Medulla oblongata (tissue), 1 donor: ENCODE measurements around the gene DCAF17.
A peak's percentile ranks its signal among the peaks of the same experiment; 100 is the strongest.
"Not testable (repeated sequence)": the region's sequence is repeated elsewhere in the genome, so short reads cannot be mapped to it uniquely, and the experiment has no call there.

Experiments
- DNase-seq: peaks from one replicate; pipeline ENCODE4 v3.0.0-alpha.2; 2015; ENCODE audit errors: extremely low spot score

Gene DCAF17

DNA sequence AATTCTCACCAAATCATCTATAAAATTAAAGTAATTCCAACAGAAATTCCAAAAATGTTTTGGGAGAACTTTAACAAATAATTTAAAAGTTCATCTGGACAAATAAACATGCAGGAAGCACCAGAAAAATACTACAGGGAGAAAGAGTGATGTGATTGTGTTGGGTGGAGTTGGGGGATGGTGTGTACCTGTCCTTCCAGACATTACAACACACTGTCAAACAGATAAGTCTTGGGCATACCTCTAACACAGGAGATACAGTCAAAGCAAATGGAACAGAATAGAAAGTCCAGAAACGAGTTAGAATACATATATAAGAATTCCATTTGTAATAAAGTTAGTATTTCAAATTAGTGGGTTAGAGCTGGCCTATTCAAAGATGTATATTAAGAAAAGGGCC, 22.8 kb upstream of the DCAF17 start:
- DNase-seq: no peak

DNA sequence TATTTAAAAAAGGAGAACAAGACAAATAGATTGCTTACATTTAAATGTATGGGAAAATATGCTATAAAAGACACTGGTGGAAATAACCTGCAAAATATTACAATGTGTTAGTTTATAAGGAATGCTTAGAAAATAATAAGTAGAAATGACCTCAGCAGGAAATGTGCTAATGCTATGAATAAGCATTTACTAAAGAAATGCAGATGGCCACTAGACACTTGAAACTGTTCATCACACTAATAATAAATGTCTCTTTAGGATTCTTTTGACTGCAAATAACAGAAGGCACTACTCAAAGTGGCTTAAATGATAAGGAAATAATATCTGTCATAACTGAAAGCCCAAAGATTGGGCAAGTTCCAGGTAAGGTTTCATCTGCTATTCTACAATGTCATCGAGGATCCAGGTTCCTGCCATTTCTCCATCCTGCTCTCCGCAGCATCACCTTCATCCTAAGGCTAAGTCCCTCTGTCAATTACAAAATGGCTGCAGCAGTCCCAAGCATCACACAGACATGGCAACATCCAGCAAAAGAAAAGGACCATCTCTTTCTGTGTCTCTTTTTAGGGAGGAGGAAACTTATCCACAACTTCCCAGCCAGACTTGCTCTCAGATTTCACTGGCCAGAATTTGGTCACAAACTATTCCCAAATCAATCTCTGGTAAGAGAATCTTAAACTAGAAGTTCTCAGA, 22.1 kb upstream of the DCAF17 start:
- no peak for DNase-seq

DNA sequence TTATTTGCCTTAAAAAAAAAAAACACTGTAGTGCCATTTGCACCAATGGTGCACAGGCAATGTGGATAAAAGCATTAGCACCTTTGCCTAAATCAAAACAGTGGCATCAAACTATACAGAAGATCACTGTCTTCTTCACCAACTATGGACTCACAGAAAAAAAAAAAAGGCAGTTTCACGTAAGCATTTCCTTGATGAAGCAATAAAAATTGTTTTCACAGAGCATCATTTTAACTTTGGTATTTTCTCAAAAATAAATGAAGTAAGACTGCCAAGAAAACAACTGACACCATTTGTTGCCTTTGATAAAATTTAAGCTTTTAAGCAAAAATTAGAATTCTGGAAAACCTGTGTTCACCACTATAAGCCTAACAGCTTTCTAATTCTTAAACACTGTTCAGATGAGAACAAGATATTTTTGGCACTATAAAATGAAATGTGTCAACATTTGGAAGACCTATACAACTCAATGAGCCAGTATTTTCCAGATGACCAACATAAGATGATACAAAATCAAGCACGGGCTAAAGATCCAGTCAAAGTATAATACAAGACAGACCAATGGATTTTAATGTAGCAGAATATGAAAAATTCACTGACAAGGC, 21.4 kb upstream of the DCAF17 start:
- DNase-seq: no peak

DNA sequence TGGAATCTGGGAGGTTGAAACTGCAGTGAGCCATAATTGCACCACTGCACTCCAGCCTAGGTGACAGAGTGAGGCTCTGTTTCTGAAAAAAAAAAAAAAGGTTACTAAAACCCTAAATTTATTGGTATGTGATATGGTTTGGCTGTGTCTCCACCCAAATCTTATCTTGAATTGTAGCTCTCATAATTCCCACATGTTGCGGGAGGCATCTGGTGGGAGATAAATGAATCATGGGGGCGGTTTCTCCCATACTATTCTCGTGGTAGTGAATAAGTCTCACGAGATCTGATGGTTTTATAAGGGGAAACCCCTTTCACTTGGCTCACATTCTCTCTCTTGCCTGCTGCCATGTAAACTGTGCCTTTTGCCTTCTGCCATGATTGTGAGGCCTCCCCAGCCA, 19.4 kb upstream of the DCAF17 start:
- not testable (repeated sequence) for DNase-seq

DNA sequence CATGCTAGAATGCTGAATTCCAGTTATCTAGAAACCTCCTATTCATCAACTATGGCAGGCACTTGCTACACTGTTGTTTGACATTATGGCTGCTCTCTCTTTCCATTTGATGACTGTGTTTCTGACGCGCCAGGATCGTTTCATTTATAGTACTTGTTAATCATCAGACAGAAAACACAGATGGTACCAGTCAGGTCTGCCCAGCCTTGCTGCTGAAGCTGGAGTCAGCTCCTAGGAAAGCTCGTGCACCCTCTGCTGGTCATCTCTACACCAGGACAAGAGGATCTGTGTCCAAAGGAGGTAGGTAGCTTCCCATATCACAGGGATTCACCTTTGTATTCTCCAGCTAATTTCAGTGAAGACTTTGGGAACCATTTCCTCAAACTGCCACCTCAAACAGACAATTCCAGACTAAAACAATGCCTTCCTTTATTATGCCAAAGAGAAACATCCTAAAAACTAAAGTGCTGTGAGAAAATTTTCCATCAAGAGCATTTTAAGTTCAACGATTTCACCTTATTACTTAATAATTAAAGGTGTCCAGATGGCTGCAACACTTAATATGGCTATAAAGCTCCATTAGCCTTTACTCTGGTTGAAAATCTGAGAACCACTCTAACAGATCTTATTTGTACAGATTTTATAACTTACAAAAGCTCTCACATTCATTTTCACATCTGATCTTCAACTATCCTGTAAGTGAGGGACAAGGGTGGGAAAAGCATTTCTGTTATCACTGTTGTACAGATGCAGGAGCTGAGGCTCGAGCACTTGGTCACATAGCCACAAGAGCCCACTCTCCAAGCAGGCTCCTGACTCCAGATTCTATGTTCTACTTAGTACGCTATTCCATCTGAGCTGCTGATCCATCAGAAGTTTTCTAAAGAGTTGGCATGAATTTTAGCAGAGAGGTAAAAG, 17.8 kb upstream of the DCAF17 start:
- DNase-seq: peak; percentile 93

DNA sequence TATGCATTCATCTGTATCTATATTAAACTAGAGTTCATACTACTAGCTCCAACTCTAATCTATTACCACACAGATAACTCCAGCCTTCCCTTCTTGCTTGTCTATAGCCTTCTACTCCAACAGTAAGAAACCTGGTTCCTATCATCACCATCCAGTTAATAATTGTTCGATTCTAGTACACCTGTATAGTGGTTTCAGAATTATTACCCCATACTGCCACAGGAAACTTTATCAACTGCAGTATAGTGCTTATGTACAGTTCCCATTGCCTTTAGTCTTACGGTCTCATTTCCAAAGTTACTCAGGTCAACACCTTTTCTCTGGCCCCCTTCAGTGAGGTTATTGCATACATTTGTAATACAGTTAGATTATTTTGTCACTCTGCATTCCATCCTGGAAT, 14.7 kb upstream of the DCAF17 start:
- no peak for DNase-seq

DNA sequence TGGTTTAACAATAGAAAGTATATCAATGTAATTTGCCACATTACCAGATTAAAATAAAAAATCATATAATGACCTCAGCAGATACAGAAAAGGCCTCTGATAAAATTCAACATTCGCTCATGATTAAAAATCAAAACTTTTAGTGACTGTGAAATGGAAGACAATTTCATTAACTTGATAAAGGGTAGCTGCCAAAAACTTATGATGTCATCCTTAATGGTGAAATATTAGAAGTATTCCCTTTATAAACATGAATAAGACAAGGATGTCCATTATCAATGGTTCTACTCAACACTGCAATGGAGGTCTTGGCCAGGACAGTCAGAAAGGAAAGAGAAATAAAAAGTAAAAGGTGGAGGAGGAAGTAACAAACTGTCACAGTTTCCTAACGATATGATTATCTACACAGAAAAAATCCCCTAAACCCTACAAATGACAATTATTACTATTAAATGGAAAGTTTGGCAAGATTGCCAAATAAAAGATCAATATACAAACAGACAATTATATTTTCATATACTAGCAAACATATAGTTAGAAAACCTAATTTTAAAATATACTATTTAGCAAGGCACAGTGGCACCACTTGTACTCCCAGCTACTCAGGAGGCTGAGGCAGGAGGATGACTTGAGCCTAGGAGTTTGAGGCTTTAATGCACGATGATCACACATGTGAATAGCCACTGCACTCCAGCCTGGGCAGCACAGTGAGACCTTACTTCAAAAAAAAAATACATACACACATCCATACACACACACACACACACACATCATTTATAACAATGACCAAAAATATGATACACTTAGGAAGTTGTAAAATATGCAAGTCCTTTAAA, 13.1 kb upstream of the DCAF17 start:
- no peak for DNase-seq

DNA sequence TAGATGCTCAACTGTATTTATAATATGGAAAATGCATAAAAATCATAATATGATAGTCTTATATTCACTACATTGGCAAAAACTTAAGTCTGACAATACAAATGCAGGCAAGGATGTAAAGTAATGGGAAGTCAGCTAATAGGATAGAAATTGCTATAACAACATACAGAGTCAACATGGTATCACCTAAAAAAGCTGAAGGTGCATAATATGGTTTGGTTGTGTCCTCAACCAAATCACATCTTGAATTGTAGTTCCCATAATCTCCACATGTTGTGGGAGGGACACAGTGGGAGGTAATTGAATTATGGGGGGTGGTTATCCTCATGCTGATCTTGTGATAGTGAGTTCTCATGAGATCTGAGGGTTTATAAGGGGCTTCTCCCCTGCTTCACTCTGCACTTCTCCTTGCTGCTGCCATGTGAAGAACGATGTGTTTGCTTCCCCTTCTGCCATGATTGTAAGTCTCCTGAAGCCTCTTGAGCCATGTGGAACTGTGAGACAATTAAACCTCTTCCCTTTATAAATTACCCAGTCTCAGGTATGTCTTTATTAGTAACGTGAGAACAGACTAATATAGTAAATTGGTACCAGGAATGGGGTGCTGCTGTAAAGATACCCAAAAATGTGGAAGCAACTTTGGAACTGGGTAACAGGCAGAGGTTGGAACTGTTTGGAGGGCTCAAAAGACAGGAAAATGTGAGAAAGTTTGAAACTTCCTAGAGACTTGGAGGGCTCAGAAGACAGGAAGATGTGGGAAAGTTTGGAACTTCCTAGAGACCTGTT, 11.1 kb upstream of the DCAF17 start:
- not testable (repeated sequence) for DNase-seq

DNA sequence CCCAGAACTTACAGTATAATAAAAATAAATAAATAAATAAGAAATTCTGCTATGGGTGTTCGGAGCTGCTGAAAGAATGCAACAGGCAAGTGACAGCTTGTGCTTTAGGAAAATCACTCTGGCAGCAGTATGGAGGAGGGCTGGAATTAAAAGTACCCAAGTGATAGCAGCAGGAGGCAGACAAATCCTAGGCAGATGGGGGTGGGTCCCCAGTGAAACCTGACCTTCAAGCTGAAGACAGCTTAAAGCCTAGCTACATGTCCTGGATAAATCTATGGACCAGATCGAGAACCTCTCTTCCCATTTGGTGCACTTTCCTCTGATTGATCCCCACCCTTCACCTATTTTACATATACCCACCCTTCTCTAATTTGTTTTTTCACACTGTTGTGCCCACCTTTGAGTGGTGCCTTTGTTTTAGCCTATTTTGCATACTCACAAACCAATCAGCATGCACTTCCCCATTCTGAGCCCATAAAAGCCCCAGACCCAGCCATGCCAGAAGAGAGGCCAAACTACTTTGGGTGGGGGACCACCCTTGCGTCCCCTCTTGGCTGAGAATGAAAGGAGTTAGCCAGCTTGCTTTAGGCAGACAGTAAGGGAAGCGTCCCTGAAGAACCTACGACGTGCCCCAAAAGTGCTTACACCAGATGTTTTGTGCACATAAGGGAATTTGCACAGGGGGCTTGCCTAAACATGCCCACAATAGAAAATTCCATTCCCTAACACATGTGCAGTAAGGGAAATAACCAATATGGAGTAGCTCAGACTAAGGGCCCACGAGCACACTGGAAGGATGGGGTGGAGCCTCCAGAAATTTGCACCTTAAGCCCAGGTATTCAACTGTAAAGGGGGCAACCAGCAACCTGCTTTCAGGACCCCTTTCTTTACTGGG, 3.3 kb upstream of the DCAF17 start:
- no peak for DNase-seq

DNA sequence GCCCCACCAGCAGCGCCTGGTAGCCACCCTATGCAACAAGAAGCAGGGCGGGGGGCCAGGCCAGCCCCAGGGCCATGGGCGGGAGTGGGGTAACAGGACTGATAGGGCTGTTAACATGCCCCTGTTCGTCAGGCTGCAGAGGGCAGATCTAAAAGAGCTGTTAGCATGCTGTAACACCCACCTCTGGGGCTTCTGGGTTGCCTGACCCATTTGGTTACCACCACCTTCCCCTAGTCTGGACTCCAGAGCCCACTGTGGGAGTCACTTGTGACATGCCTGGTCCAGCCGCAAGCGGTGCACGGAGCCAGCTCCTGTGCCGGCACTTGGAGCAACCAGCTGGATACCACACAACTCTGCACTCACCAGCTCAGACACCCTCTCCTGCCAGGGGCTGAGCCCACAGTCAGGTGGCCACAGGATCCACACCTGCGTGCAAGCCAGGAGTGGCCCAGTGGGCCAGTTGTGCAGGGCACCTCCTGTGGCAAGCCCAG, 2.3 kb upstream of the DCAF17 start:
- DNase-seq: no peak

DNA sequence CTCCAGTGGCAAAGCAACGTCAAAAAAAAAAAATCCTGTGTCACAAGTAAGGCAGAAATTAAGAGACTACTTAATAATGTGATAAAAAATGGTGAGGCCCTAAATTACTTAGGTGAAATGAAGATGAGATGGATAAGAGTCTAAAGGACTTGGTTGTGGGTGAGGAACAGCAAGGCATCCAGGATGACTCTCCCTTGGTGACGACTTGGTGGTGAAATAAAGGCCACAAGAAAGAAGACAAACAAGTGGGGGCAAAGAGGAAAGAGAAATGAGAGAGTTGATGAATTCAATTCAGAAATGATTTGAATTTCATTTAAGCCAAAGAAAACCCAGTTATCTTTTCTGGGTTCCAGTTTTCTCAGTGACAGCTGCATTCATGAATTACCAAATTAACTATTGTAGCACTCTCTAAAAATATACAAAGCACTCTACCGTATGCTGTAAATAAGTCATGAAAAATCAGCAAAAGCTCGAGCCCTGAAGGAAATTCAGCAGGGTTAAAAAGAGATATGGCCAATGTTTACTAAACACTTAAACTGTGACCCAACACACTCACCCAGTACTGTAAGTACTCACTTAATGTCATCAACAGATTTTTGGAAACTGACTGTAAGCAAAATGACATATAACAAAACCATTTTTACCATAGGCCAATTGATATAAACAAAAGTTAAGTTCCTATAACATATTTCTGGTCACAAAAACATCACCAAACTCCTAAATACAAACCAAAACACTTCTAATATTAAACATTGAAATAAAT, 1.6 kb upstream of the DCAF17 start:
- DNase-seq: no peak

DNA sequence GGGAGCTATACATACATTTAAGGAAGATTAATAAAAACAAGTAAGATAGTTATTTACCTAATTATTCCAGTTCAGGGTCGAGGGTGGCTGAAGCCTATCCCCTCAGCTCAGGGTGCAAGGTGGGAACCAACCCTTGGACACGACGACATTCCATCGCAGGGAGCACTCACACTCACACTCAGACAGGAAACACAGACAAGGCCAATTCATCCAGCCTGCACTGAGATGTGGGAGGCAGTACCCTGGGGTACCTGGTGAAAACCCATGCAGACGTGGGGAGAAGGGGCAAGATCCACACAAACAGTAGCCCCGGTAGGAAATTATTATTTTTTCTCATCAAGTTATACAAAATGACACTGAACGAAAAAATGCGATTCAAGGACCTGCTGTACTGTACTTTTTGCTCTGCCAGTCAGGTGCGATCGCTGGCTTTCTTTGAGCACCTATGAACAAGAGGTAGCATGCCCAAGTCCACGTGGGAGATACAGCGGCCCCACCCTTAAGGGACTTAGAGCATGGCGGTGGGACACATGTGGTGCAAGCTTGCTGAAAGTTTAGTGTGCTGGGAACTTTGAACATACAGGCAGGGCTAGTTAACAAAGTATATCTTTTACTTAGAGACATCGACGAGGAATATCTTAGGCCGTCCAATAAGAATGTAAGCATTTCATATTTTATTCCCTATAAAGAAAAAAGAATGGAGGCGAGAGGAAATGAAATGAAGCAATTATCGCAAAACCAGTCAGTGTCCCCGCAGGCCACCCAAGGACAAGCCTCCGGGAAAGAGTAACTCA, 860 bp upstream of the DCAF17 start:
- DNase-seq: peak; percentile 28

DNA sequence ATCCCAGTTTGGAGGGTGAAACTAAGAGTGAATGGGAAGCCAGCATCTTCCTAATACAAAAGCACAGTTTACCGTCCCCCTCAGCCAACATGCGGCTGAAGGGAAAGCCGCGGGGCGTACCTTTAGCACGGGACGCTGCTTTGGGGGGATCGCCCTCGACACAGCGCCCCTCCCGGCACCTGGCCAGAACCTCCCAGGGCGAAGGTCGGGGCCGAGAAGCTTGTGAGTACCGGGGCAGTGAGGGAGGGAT, 338 bp upstream of the DCAF17 start, which contains the start of gene METTL8:
TSS of gene METTL8 (minus strand) at position 228 of the 250 bp plus-strand sequence. CDS start 41,805 bp downstream, outside the sequence.
- DNase-seq: no peak

DNA sequence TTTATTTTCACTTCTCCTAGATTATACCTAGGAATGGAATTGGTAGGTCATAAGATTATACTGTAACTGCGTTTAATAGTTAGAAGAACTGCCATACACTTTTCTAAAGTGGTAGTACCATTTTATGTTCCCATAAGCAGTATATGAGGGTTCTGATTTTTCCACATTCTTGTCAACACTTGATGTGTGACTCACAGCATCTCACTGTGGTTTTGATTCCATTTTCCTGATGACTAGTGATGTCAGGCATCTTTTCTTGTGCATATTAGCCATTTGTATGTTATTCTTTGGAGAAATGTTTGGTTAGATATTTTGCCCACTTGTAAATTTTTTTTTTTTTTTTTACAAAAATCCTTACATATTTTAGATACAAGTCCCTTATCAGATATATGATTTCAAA, 2.3 kb downstream of the DCAF17 start:
- DNase-seq: no peak

DNA sequence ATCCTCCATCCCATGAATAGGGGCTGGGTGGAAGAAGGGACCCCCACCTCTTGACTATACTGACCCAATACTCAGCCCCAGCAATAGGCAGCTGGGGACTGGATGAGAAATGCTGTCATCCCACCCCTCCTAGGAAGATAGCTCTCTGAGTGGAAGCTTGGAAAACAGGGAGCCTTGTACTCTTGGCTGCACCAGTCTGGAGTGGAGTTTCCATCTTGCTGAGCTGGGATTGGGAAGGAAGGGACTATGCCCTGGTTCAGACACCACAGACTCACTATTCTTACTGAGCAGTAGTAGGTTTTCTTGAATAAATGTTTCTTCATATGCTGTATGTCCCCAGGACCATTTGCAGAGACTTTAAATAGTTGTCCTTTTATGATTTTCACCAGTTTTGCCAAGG, 7.4 kb downstream of the DCAF17 start:
- no peak for DNase-seq

DNA sequence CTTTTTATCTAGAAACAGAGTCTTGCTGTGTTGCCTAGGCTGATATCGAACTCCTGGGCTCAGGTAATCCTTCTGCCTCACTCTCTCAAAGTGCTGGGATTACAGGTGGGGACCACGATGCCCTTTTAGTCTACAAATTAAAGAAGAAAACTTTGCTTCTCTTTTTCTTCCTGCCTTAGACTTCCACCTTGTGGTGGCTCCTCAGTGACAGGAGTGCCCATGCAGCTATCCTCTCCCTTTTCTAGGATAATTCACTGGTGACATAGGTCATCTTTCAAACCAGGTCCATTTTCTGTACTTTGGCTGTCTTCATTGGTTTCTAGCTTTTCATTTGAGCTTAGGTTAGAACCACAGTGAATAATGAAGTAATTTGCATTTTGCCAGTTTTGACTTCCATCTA, 13.6 kb downstream of the DCAF17 start:
- DNase-seq: no peak

DNA sequence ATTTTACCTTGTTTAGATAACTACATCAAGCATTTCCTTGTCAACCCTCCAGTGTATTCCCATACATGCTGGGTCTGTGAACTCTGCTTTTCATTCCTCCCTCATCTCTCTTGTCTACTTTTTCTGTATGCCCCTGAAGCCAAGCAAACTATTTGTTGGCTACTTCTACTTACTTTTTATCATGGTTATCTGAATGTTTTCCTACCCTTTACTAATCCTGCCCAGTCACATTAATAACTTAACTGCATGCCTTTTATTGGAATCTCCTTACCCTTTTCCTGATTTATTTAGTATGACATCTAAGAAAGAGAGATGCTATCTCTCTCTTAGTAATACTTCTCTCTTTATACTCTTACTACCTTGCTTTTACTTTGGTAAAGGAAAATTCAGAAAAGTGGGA, 17.0 kb downstream of the DCAF17 start:
- DNase-seq: no peak

DNA sequence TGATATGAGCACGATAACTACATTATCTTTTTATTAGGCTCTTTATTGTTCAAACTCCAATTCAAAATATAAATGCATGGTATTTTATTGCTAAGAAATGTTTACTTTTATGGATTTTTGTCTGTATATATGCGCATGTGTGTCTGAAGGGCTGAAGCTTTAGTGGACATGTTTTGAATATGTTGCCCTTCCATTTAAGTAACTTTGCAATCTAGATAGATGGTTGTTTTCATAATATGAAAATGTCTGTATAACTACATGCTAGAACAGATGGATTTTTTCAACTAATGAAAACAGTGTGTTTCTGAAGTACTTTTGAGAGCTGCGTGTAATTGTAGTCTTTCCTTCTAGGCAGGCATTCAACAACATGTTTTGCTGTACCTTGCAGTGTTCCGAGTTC, 18.7 kb downstream of the DCAF17 start:
- no peak for DNase-seq
